Gastroesophageal sphincter (tissue), 3 donors: Measurements from ENCODE around the gene HIRA.

Source experiments
- CTCF ChIP-seq, 4 experiments: fragments of 200-600 bp in 2 of 4; fragments of 450-650 bp in 2 of 4; sonication (generic) in 1 of 4; IDR thresholded peaks; one replicate each; pipeline ENCODE4 v1.5.1; 2017 to 2019; ENCODE audit warnings: antibody characterized with exemption in 4 of 4, mild to moderate bottlenecking in 2 of 4, moderate library complexity in 2 of 4
- EP300 ChIP-seq: sonication (generic); formaldehyde crosslinking; IDR thresholded peaks from one replicate; pipeline ENCODE4 v1.6.1; 2017; ENCODE audit warnings: antibody characterized with exemption, mild to moderate bottlenecking
- POLR2A ChIP-seq, 2 donors: fragments of 450-650 bp; IDR thresholded peaks; one replicate each; pipeline ENCODE4 v1.6.1; 2017; ENCODE audit warnings: antibody characterized with exemption in 2 of 2, mild to moderate bottlenecking in 2 of 2, moderate library complexity in 1 of 2
- POLR2AphosphoS5 ChIP-seq: sonication (generic); formaldehyde crosslinking; IDR thresholded peaks from one replicate; pipeline ENCODE4 v1.6.1; 2017; ENCODE audit warnings: antibody characterized with exemption

GRCh38 chr22:19406281-19406811 is 25.2 kb downstream of the HIRA start:
- TF ChIP-seq POLR2AphosphoS5 = no peak
- no peak for TF ChIP-seq POLR2A (IDR thresholded peaks at IDR 0.05)
- no peak for TF ChIP-seq CTCF (IDR thresholded peaks at IDR 0.05)
- no peak for TF ChIP-seq EP300
